ENCODE results near the gene AP1B1.
"Not testable (repeated sequence)": the region's sequence is repeated elsewhere in the genome, so short reads cannot be mapped to it uniquely, and the experiment has no call there.

The AP1B1 gene

GRCh38 chr22:29385748-29386147 lies 2.6 kb downstream of the AP1B1 start:
- DNase-seq: peak; percentile 9 to 72

DNA sequence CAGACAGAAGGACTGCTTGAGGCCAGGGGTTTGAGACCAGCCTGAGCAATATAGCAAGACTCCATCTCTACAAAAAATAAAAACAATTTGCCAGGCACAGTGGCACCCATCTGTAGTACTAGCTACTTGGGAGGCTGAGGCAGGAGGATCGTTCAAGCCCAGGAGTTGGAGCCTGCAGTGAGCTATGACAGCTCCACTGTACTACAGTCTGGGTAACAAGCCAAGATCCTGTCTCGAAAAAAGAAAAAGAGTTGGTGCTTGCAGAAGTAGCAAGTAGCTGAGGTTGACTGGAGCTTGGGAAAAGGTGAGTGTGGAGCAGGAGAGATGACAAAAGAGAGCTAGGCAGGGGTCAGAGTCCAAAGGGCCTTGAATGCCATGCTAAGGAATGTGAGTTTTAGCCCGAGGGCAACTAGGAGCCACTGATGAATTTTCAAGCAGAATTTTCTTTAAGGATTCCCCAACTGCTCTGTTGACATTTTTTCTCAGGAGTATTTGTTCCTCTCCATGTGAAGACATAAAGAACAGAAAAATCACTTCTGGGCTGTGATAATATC lies 3.1 kb downstream of the AP1B1 start:
- no peak for DNase-seq

- no peak for DNase-seq
Measured at GRCh38 chr22:29383740-29384139, 4.6 kb downstream of the AP1B1 start.

DNA sequence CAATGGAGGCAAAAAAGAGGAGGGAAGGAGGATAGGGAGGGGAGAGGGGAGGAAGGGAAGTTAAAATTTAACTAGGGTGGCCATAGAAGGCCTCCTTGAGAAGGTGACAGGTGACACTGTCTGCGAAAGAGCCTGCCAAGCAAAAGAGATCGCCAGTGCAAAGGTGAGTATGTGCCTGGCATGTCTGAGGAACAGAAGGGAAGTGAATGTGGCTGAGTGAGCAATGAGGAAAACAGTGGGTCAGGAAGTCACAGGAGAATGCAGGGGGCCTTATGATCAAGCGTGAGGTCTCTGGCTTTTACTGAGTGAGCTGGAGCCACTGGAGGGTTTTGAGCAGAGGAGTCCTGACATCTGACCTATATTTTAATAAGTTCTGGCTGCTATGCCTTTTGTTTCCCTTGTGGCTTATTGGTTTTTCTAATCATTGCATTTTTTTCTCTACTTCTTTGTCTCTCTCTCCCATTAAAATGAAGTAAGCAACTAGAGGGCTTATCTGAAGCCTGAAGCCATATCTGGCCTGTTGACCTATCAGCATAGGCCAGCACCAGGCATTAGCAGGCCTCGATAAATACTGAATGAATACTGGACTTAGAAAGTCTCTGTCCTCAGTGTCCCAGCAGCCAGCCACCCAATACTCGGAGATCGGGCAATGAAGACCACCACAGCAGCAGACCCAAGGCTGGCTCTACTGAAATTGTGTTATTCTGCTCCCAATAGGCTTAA lies 5.6 kb downstream of the AP1B1 start:
- DNase-seq: no peak

GRCh38 chr22:29380856-29381255 lies 7.5 kb downstream of the AP1B1 start:
- no peak for DNase-seq

DNA sequence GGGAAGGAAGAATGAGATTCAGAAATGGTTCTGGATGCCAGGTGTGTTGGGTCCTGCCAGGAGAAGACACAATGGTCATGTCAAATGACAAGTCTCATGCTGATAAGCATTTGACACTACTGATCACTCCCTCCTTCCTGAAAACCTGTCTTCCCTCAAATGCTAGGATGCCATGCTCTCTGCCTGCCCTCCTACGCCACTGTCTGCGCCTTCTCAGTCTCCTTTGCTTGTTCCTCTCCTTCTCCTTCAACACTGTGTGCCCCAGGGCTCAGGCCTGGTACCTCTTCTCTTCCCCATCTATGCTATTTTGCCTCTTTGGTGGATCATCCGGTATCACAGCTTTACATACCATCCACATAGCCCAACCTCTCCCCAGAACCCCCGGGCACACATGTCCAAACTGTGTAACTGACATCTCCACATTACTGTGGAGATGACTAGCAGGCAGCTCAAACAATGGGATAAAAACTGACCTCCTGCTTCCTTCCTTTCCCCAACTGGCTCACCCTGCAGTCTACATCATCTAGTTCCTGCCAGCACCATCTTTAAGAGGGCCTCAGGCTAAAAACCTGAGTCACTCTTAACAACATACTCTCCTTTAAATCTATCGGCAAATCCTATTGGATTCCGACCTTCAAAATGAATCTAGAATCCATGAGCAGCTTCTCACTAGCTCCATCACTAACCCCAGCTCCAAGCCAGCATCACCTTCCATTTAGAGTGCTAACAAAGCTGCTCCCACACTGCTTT lies 8.2 kb downstream of the AP1B1 start:
- no peak for DNase-seq

- no peak for DNase-seq
Measured at GRCh38 chr22:29379258-29379657, 9.1 kb downstream of the AP1B1 start.

DNA sequence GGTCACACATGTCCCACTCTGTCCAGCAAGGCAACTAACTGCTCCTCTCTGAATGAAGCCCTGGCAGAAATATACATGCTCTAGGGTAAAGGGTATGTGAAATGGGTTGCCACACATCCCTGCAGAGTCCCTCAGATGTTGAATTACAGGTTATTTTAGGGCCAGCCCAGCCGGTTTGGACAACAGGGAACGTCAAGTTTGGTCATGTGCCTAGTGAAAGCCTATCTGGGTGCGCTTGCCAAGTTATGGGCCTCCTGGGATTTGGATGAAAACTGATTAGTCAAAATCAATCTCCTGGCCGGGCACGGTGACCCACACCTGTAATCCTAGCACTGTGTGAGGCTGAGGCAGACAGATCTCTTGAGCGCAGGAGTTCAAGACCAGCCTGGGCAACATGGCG lies 10.4 kb downstream of the AP1B1 start:
- DNase-seq: no peak

GRCh38 chr22:29376705-29377104 lies 11.7 kb downstream of the AP1B1 start:
- DNase-seq: not testable (repeated sequence)

GRCh38 chr22:29375398-29376076 lies 12.8 kb downstream of the AP1B1 start:
- no peak for DNase-seq

- DNase-seq: not testable (repeated sequence)
Measured at GRCh38 chr22:29374806-29375205, 13.6 kb downstream of the AP1B1 start.

GRCh38 chr22:29374401-29374800 lies 14.0 kb downstream of the AP1B1 start:
- no peak for DNase-seq

- no peak for DNase-seq
Measured at GRCh38 chr22:29370537-29370936, 17.8 kb downstream of the AP1B1 start.

GRCh38 chr22:29369460-29369859 lies 18.9 kb downstream of the AP1B1 start:
- DNase-seq: peak in 1 of 2 donors; percentile 22

GRCh38 chr22:29359469-29359868 lies 28.9 kb downstream of the AP1B1 start:
- no peak for DNase-seq

GRCh38 chr22:29357193-29357890 lies 31.0 kb downstream of the AP1B1 start:
- DNase-seq: not testable (repeated sequence)

- DNase-seq: no peak
Measured at GRCh38 chr22:29353860-29354259, 34.5 kb downstream of the AP1B1 start.

GRCh38 chr22:29353286-29353685 lies 35.1 kb downstream of the AP1B1 start:
- no peak for DNase-seq

GRCh38 chr22:29352778-29353177 lies 35.6 kb downstream of the AP1B1 start:
- DNase-seq: no peak

GRCh38 chr22:29351891-29352290 lies 36.5 kb downstream of the AP1B1 start:
- DNase-seq: no peak

DNA sequence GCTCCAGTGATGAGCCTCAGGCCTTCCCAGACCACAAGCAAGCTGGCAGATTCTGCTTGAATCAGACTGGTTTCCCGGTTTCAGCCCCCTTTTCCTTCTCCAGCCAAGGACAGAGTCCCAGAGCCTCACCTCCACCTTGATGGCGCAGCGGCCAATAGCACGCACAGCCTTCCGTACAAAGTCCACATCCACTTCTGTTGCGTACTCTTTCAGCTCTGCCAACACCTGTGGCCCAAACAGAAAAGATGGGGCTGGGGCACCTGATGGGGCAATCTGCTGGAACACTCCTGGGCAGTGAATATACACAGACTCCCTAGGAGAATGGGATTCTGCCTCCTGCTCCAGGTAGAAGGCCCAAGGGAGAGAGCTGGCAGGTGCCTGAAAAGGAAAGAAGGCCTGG lies 37.3 kb downstream of the AP1B1 start:
- no peak for DNase-seq

GRCh38 chr22:29348956-29349355 lies 39.4 kb downstream of the AP1B1 start:
- no peak for DNase-seq

DNA sequence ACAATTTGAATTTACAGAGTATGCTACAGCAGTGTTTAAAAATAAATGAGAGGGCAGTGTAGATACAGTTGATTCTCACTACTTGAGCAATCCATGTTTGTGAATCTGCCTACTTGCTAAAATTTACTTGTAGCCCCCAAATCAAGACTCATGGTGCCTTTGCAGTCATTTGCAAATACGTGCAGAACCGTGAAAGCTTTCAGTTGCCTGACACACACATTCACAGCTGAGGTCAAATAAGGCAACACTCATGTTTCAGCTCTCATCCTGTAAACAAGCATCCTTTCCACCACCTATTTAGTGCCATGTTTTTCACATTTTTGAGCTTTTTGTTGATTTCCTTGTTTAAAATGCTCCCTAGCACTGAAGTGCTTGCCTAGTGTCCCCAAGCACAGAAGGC lies 40.3 kb downstream of the AP1B1 start:
- no peak for DNase-seq
